HG03565 (cell line): ENCODE results near the gene CDKL4.
"Not testable (repeated sequence)": the region's sequence is repeated elsewhere in the genome, so short reads cannot be mapped to it uniquely, and the experiment has no call there.

Source experiments
- ATAC-seq: cut with Tn5 transposase; IDR thresholded peaks from one replicate; pipeline ENCODE4 v1.9.1; 2021; ENCODE audit warnings: mild to moderate bottlenecking, moderate library complexity; ENCODE audit not compliant: unreplicated experiment

CDKL4 gene

DNA sequence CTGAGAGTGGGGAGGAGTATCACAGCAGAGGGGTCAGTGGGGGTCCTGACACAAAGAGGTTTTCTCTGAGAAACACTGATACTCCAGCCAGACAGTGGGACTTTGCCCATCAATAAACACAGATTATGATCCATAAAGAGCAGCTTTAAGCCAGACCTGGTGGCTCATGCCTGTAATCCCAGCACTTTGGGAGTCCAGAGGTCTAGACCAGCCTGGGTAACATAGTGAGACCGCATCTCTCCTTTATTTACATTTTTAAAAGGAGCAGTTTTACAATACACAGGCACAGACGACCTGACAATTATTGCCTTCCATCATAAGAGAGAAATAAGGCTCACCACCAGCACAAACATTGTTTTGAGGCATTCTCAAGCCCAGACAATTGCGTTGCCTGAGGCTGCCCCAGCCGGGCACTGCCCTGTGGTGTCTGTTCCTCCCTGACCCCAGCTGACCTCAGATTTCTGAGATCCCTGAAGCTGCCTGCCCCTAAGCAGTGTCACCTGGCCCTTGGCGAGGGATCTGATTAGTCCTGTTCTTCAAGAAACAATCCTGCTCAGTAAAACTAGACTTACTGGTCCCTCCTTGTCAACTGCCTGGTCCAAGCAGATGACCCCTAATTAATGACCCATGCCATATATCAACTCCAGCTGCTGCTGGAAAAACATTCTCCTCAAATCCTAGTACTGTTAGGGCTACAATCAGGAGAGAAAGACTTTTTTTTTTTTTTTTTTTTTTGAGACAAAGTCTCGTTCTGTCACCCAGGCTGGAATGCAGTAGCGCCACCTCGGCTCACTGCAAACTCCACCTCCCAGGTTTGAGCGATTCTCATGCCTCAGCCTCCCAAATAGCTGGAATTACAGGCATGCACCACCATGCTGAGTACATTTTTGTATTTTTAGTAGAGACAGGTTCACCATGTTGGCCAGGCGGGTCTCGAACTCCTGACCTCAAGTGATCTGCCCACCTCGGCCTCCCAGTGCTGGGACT lies 63.5 kb downstream of the CDKL4 start:
- no peak for ATAC-seq

- ATAC-seq: no peak
These were observed 65.0 kb downstream of the CDKL4 start for GRCh38 chr2:39178756-39179155.

GRCh38 chr2:39176997-39177396 lies 66.8 kb downstream of the CDKL4 start:
- ATAC-seq: no peak

DNA sequence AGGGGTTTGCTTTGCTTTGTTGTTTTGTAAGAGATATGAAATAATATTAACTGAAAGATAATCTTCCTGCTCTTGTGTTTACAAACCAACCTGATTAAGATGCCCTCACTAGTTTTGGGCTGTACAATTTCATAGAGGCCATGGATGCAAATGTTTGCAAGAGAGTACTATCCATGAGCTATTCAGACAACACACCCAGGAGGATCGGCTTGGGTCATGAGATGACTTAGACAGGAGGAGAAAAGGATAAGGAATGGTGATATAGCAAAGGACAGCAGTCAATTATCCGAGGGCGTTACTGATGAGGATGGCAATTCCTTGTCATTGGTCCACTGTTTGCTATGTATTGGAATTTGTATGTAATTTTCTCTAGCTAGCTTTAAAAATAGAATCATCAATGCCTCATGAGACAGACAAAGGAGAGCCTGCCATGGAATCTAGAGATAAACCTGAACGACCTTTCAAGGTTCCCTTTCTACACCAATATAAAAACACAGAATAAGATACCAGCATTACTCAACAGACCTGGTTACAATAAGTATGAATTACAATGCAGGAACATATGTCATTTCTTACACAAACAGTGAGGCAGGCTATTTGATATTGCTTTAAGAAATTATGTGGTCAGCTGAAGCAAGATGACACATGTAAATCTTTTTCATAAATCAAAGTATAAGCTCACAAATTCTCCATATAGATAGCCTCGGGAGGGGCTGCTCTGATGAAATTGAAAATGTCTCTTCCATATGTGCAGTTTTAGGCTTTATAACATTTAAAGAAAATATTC lies 68.6 kb downstream of the CDKL4 start:
- ATAC-seq: no peak

DNA sequence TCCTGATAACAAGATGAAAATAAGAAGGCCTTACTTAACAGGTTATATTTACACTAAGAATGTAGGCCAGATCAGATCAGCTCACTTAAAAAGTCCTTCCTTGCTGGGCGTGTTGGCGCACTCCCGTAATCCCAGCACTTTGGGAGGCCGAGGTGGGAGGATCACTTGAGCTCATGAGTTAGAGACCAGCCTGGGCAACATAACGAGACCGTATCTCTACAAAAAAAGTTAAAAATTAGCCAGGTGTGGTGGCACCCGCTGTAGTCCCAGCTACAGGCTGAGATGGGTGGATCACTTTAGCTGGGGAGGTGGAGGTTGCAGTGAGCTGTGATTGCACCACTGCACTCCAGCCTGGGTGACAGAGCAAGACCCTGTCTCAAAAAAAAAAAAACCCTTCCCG lies 69.7 kb downstream of the CDKL4 start:
- ATAC-seq: no peak

- ATAC-seq: not testable (repeated sequence)
These were observed 71.6 kb downstream of the CDKL4 start for GRCh38 chr2:39172047-39172706.

GRCh38 chr2:39171621-39172020 lies 72.1 kb downstream of the CDKL4 start:
- ATAC-seq: no peak

- ATAC-seq: no peak
These were observed 79.7 kb downstream of the CDKL4 start for GRCh38 chr2:39164089-39164488.

GRCh38 chr2:39160982-39161381 lies 82.8 kb downstream of the CDKL4 start:
- no peak for ATAC-seq

GRCh38 chr2:39159283-39159682 lies 84.5 kb downstream of the CDKL4 start:
- no peak for ATAC-seq

DNA sequence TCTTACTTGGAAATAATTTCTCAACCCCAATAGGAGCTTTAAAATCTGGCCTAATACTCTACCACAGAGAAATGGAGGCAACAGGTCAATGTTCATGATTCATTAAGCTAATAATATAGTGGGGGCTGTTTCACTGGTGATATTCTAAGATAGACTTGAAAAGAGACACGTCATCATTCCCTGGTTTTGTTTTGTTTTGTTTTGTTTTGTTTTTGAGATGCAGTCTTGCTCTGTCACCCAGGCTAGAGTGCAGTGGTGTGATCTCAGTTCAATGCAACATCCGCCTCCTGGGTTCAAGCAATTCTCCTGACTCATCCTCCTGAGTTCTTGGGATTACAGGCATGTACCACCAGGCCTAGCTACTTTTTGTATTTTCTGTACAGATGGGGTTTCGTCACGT lies 85.4 kb downstream of the CDKL4 start:
- ATAC-seq: no peak

- no peak for ATAC-seq
These were observed 86.9 kb downstream of the CDKL4 start for GRCh38 chr2:39156846-39157245.

GRCh38 chr2:39156107-39156506 lies 87.7 kb downstream of the CDKL4 start:
- no peak for ATAC-seq

DNA sequence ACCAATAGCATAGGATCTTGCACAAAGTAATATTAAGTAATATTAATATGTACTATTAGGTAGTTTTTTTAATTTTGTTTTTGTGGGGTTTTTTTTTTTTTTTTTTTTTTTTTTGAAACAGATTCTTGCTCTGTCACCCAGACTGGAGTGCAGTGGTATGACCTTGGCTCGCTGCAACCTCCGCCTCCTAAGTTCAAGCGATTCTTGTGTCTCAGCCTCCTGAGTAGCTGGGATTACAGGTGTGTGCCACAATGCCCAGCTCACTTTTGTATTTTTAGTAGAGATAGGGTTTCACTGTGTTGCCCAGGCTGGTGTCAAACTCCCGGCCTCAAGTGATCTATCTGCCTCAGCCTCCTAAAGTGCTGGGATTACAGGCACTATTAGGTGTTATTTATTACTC lies 88.2 kb downstream of the CDKL4 start:
- ATAC-seq: not testable (repeated sequence)

DNA sequence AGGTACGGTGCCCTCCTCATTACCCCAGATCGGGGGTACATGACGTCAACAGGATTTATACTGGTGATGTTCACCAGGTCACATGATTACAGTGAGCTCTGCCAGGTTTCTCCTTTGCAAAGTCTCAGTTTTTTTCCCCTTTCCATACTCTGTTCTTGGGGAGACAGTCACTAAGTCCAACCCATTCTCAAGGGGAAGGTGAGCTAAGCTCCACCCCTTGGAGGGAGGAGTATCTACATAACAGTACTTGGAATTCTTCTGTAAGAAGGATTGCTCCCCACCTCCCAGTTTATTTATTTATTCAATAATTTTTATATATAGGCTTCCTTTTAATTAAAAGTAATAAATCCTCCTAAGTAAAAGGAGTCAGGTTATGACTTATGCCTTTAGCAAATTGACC lies 88.8 kb downstream of the CDKL4 start:
- ATAC-seq: no peak

DNA sequence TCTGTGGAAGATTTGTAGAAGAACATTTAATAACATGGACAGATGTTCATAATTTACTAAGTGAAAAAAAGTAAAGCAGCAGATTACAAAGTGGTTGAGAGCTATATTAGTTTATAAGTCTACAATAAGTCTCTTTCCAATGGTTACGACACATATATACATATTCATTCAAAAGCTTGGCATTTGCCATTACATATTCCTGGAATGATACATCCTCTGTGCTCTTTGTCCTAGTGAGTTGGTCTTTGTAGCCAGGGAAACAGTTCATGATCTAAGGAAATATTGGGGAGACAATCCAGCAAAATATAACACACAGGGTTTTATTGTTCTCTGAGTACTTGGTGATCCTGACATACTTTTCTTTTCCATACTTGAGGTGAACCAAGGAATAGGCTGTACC lies 90.5 kb downstream of the CDKL4 start:
- no peak for ATAC-seq

DNA sequence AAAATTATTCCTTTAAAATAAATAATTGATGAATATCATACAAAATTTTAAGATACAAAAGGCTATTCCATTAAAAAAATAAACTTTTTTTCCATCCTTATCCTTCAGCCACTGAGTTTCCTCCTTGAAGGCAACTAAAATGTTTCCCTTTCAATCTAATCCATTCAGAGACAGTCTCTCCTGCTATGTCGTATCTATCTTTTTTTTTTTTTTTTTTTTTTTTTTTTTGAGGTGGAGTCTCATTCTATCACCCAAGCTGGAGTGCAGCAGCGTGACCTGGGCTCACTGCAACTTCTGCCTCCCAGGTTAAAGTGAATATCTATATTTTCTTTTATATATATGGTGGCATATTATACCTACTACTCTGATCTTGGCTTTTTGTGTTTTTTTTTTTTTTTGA lies 91.3 kb downstream of the CDKL4 start:
- no peak for ATAC-seq

- no peak for ATAC-seq
These were observed 92.8 kb downstream of the CDKL4 start for GRCh38 chr2:39150890-39151497.

- no peak for ATAC-seq
These were observed 93.6 kb downstream of the CDKL4 start for GRCh38 chr2:39150102-39150562.

GRCh38 chr2:39146630-39147029 lies 97.1 kb downstream of the CDKL4 start:
- ATAC-seq: no peak

GRCh38 chr2:39145906-39146421 lies 97.8 kb downstream of the CDKL4 start:
- ATAC-seq: no peak
